SK-N-SH (cell line): ENCODE results near the gene TBC1D16.
"Not testable (repeated sequence)": the region's sequence is repeated elsewhere in the genome, so short reads cannot be mapped to it uniquely, and the experiment has no call there.

ENCODE experiments used
- CTCF ChIP-seq: fragments of 200-600 bp; sonication (generic); IDR thresholded peaks from 2 replicates; pipeline ENCODE4 v1.6.1; 2017; ENCODE audit warnings: antibody characterized with exemption, mild to moderate bottlenecking, moderate library complexity
- GABPA ChIP-seq: IDR thresholded peaks from 2 replicates; pipeline ENCODE4 v1.4.0; 2012; ENCODE audit warnings: low read depth, mild to moderate bottlenecking
- POLR2AphosphoS5 ChIP-seq: IDR thresholded peaks from 2 replicates; pipeline ENCODE4 v1.6.1; 2012; ENCODE audit warnings: low read depth, low read length
- REST ChIP-seq: IDR thresholded peaks from 2 replicates; pipeline ENCODE4 v1.6.1; 2012; ENCODE audit warnings: mild to moderate bottlenecking, low read depth, low read length, moderate library complexity
- SIN3A ChIP-seq: IDR thresholded peaks from 2 replicates; pipeline ENCODE4 v1.6.1; 2012; ENCODE audit warnings: low read depth, mild to moderate bottlenecking, low read length, moderate library complexity, borderline replicate concordance
- TCF12 ChIP-seq: IDR thresholded peaks from 2 replicates; pipeline ENCODE4 v1.4.0; 2012
- YY1 ChIP-seq: IDR thresholded peaks from 2 replicates; pipeline ENCODE4 v1.4.0; 2012; ENCODE audit warnings: low read depth, mild to moderate bottlenecking

- TF ChIP-seq CTCF, YY1, GABPA, POLR2AphosphoS5, TCF12, REST, SIN3A: not testable (repeated sequence)
Observed at GRCh38 chr17:79961567-79961966, 74.1 kb downstream of the TBC1D16 start.
